ENCODE measurements around the gene WDFY3. TPM values are rescaled to one million over a fixed set of nuclear protein-coding genes. Genes with fewer than 3 reads are reported as not detected.

The WDFY3 gene
- total and polyA plus RNA-seq, 2 of the 4 experiments (the other 2 are of a cell fraction), result 12.5 to 58.1 TPM

GRCh38 chr4:84939113-84939512 lies 27.4 kb downstream of the WDFY3 start:
- Histone ChIP-seq H3K79me1 (ENCODE audit: low read depth in 1 of 2, low read length in 2 of 2) (peaks cover 18 to 39% of the 10 kb centered on the region in 2 experiments), H2AK9ac (replicated peaks; ENCODE audit: low read depth, low read length, poor library complexity) (no peak overlapping the region), H2BK5ac (ENCODE audit: low read depth, low read length, poor library complexity, severe bottlenecking) (peak overlapping the region; percentile 28), H2BK20ac (ENCODE audit: low read depth, low read length) (no peak overlapping the region), H3K4me3 (ENCODE audit: insufficient read depth, low read depth, low read length) (no peak overlapping the region), H3K23ac (ENCODE audit: low read depth, low read length) (no peak overlapping the region), H4K8ac (ENCODE audit: low read depth in 2 of 2, low read length in 2 of 2) (peak overlapping the region in 1 of 2 experiments; percentile 11; a peak in 1 of 4 replicates), H3K27ac (ENCODE audit: insufficient read depth, low read length) (no peak overlapping the region), H4K5ac (ENCODE audit: low read depth, low read length) (no peak overlapping the region), H4K91ac (ENCODE audit: insufficient read depth, low read depth, low read length) (no peak overlapping the region), H4K20me1 (ENCODE audit: insufficient read depth, low read length) (peaks cover under 1% of the 10 kb centered on the region; the same call in 1 of the 2 replicates), H2AK5ac (ENCODE audit: low read depth, low read length) (no peak overlapping the region), H3K14ac (replicated peaks; ENCODE audit: low read depth, low read length) (no peak overlapping the region), H3K56ac (ENCODE audit: extremely low read depth, insufficient read depth, low read length) (no peak overlapping the region), H3K9me1 (ENCODE audit: insufficient read depth, low read length) (peaks cover 3% of the 10 kb centered on the region; the same call in 1 of the 2 replicates), H3K4me1 (ENCODE audit: control insufficient read depth, insufficient read depth, low read length) (peaks cover 3% of the 10 kb centered on the region), H2BK15ac (ENCODE audit: low read depth, low read length) (no peak overlapping the region), H2AFZ (replicated peaks; ENCODE audit: low read length, poor library complexity) (no peak overlapping the region), H2BK120ac (ENCODE audit: low read depth, low read length) (no peak overlapping the region), H3K36me3 (ENCODE audit: control insufficient read depth, insufficient read depth, low read length) (no peaks in the 10 kb centered on the region), H3K18ac (ENCODE audit: low read depth, low read length) (no peak overlapping the region), H3K9me3 (ENCODE audit: control insufficient read depth, insufficient read depth, low read length) (no peaks in the 10 kb centered on the region; the same call in none of the 2 replicates), H3K9ac (ENCODE audit: low read depth, low read length) (no peak overlapping the region), H3K4ac (ENCODE audit: low read depth, low read length) (no peak overlapping the region), H3K4me2 (ENCODE audit: low read depth, low read length) (peak overlapping the region; percentile 40), H3K27me3 (ENCODE audit: control insufficient read depth, insufficient read depth, low read length) (no peaks in the 10 kb centered on the region)
- WGBS, 2 experiments (ENCODE audit: extremely low coverage in 2 of 2, insufficient read length in 1 of 2), result no CpG with 5 or more reads among the region's 6 CpGs
- dilution Hi-C loops (cut with HindIII; ENCODE audit: low sequenced_read_pairs, unreplicated experiment), result no loop called here
- ChIA-PET CTCF (no interaction called here), POLR2A (ENCODE audit: unreplicated experiment) (no interaction called here)
- no peak for ATAC-seq (ENCODE audit: low read depth)
- TF ChIP-seq NFE2L2 (IDR thresholded peaks at IDR 0.05; ENCODE audit: low read depth, low read length) (no peak), FOS (IDR thresholded peaks at IDR 0.05; ENCODE audit: low read depth, low read length) (no peak), CHD1 (IDR thresholded peaks at IDR 0.05; ENCODE audit: low read depth, low read length) (no peak), SMC3 (IDR thresholded peaks at IDR 0.05; ENCODE audit: low read depth, low read length) (no peak), BHLHE40 (IDR thresholded peaks at IDR 0.05; ENCODE audit: low read depth, low read length) (no peak), CTCF (conservative IDR thresholded peaks at IDR 0.05; ENCODE audit: low read depth, low read length) (no peak), ELK1 (IDR thresholded peaks at IDR 0.05; ENCODE audit: borderline replicate concordance, low read depth, low read length) (no peak), RFX5 (IDR thresholded peaks at IDR 0.05; ENCODE audit: low read depth, low read length) (no peak), MAZ (IDR thresholded peaks at IDR 0.05; ENCODE audit: borderline replicate concordance, low read depth, low read length) (no peak), CEBPB (IDR thresholded peaks at IDR 0.05; ENCODE audit: low read depth, low read length) (no peak), MAFK (IDR thresholded peaks at IDR 0.05; ENCODE audit: low read depth, low read length) (no peak)
- in situ Hi-C loops (cut with MboI; ENCODE audit: low sequenced_read_pairs), result no loop called here
- DNase-seq, result no peak
- no TSS peak for BruUV-seq (replicated peaks)
- intact Hi-C loops (cut with micrococcal nuclease), result no loop called here
